HL-60 (cell line): ENCODE measurements around the gene FNDC3B.

Experiments used
- DNase-seq, 2 experiments: peaks; one replicate each; pipeline ENCODE4 v3.0.0-alpha.2; 2010 to 2020; ENCODE audit warnings: low read depth in 1 of 2, low spot score in 1 of 2
- H3K27ac ChIP-seq: fragments of 250-450 bp; sonication (Bioruptor Pico); replicated peaks from 2 replicates; pipeline ENCODE4 v1.5.1; 2020; ENCODE audit warnings: mild to moderate bottlenecking, moderate library complexity
- H3K27me3 ChIP-seq: fragments of 250-450 bp; sonication (Bioruptor Pico); 2 replicates; pipeline ENCODE4 v1.5.1; 2021; ENCODE audit warnings: mild to moderate bottlenecking, moderate library complexity; ENCODE audit not compliant: insufficient read depth, poor library complexity, severe bottlenecking
- H3K4me3 ChIP-seq: replicated peaks from 2 replicates; pipeline ENCODE4 v1.5.1; 2011; ENCODE audit warnings: mild to moderate bottlenecking, control low read depth, low read length; ENCODE audit not compliant: insufficient read depth
- GABPA ChIP-seq: IDR thresholded peaks from 2 replicates; pipeline ENCODE4 v1.6.1; 2012; ENCODE audit warnings: low read depth
- POLR2AphosphoS5 ChIP-seq: IDR thresholded peaks from 2 replicates; pipeline ENCODE4 v1.6.1; 2012; ENCODE audit warnings: low read depth
- SPI1 ChIP-seq: IDR thresholded peaks from 2 replicates; pipeline ENCODE4 v1.6.1; 2012; ENCODE audit warnings: low read depth, mild to moderate bottlenecking, borderline replicate concordance
- TF ChIP-seq, protein P1 (sequence below): IDR thresholded peaks from one replicate; pipeline ENCODE4 v1.5.1; 2011; ENCODE audit warnings: low read length, control low read depth, inconsistent platforms; ENCODE audit not compliant: insufficient read depth
- TF ChIP-seq, protein P2 (sequence below): IDR thresholded peaks from 2 replicates; pipeline ENCODE4 v1.6.1; 2012; ENCODE audit warnings: low read depth; ENCODE audit not compliant: insufficient replicate concordance

Gene FNDC3B

DNA sequence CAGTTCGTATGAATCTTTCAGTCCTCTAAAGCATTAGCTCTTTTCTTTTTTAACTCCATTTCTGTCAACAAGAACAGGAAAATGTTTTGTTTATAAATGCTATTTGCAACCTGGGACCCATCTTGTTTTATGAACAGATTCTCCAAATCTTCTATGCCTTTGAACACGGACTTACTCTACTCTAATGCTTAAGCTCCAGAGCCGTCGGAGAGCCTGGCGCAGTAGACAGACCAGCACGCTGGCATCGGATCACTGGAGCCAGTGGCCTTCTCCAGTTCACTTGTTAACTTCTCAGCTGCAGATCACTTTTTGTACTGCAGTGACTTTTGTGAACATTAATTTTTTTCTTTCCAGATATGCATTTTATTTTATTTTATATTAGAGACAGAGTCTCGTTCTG lies 286.1 kb downstream of the FNDC3B start:
- Histone ChIP-seq H3K27me3 (no peaks in the 10 kb centered on the region), H3K4me3 (no peak overlapping the region), H3K27ac (no peak overlapping the region)
- no peak for TF ChIP-seq GABPA
- TF ChIP-seq, protein P1, sequence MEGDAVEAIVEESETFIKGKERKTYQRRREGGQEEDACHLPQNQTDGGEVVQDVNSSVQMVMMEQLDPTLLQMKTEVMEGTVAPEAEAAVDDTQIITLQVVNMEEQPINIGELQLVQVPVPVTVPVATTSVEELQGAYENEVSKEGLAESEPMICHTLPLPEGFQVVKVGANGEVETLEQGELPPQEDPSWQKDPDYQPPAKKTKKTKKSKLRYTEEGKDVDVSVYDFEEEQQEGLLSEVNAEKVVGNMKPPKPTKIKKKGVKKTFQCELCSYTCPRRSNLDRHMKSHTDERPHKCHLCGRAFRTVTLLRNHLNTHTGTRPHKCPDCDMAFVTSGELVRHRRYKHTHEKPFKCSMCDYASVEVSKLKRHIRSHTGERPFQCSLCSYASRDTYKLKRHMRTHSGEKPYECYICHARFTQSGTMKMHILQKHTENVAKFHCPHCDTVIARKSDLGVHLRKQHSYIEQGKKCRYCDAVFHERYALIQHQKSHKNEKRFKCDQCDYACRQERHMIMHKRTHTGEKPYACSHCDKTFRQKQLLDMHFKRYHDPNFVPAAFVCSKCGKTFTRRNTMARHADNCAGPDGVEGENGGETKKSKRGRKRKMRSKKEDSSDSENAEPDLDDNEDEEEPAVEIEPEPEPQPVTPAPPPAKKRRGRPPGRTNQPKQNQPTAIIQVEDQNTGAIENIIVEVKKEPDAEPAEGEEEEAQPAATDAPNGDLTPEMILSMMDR = no peak
- TF ChIP-seq SPI1 = no peak
- TF ChIP-seq, protein P2, sequence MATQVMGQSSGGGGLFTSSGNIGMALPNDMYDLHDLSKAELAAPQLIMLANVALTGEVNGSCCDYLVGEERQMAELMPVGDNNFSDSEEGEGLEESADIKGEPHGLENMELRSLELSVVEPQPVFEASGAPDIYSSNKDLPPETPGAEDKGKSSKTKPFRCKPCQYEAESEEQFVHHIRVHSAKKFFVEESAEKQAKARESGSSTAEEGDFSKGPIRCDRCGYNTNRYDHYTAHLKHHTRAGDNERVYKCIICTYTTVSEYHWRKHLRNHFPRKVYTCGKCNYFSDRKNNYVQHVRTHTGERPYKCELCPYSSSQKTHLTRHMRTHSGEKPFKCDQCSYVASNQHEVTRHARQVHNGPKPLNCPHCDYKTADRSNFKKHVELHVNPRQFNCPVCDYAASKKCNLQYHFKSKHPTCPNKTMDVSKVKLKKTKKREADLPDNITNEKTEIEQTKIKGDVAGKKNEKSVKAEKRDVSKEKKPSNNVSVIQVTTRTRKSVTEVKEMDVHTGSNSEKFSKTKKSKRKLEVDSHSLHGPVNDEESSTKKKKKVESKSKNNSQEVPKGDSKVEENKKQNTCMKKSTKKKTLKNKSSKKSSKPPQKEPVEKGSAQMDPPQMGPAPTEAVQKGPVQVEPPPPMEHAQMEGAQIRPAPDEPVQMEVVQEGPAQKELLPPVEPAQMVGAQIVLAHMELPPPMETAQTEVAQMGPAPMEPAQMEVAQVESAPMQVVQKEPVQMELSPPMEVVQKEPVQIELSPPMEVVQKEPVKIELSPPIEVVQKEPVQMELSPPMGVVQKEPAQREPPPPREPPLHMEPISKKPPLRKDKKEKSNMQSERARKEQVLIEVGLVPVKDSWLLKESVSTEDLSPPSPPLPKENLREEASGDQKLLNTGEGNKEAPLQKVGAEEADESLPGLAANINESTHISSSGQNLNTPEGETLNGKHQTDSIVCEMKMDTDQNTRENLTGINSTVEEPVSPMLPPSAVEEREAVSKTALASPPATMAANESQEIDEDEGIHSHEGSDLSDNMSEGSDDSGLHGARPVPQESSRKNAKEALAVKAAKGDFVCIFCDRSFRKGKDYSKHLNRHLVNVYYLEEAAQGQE = no peak
- TF ChIP-seq POLR2AphosphoS5 = no peak
- DNase-seq = no peak

DNA sequence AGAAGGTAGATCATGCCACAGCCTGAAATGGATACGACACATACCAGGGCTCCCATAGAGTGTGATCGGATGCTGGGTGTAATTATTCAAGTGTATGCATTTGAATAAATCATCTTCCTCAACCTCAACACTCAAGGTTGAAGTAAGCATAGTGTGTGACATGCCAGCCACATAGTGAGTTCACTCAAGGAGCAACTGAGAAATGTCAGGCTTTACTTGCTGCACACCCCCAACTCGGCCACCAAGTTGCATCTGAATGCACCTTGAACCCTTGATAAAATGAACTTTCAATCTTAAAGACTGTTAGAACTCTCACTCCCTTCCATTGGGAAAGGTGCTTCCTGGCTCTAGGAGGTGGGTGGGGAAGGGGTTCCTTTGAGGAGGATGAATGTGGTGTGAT lies 287.6 kb downstream of the FNDC3B start:
- H3K27me3 ChIP-seq = no peaks in the 10 kb centered on the region
- H3K27ac ChIP-seq = no peak overlapping the region
- no peak overlapping the region for H3K4me3 ChIP-seq
- DNase-seq = no peak
- TF ChIP-seq POLR2AphosphoS5 (0 out of 2 replicates have a peak, but pooled peaks have one; percentile 1), SPI1 (no peak), GABPA (no peak)
- TF ChIP-seq, protein P2 = no peak
- TF ChIP-seq, protein P1 = no peak

GRCh38 chr3:172328282-172328681 lies 288.9 kb downstream of the FNDC3B start:
- H3K27me3 ChIP-seq = no peaks in the 10 kb centered on the region
- no peak overlapping the region for H3K4me3 ChIP-seq
- H3K27ac ChIP-seq = no peak overlapping the region
- TF ChIP-seq POLR2AphosphoS5 (no peak), GABPA (no peak), SPI1 (no peak)
- TF ChIP-seq, protein P1 = no peak
- TF ChIP-seq, protein P2 = no peak
- DNase-seq = no peak
